Heart left ventricle (tissue), 16 donors: ENCODE data around the gene PDE10A. TPM values are rescaled to one million over a fixed set of nuclear protein-coding genes. Genes with fewer than 3 reads are reported as not detected.

Experiments used
- ATAC-seq, 4 donors: fragments of 200-7000 bp; cut with Tn5 transposase; one replicate each; pipeline ENCODE4 v1.9.1; 2020 to 2022; ENCODE audit warnings: moderate library complexity in 4 of 4, mild to moderate bottlenecking in 3 of 4, moderate number of reproducible peaks in 1 of 4
- DNase-seq, 5 donors: peaks; one replicate each; pipeline ENCODE4 v3.0.0-alpha.2; 2020
- H3K27ac ChIP-seq, 12 donors: fragments of 200-600 bp; sonication (generic) in 4 of 12; one replicate each; pipeline versions ENCODE4 v1.5.0 to v1.8.0; 2016 to 2022; ENCODE audit warnings: mild to moderate bottlenecking in 2 of 12
- H3K27me3 ChIP-seq, 9 donors: fragments of 200-600 bp; sonication (generic) in 2 of 9; one replicate each; pipeline versions ENCODE4 v1.5.1 to v1.8.0; 2016 to 2022; ENCODE audit warnings: mild to moderate bottlenecking in 3 of 9
- H3K36me3 ChIP-seq, 9 donors: fragments of 200-600 bp; sonication (generic) in 2 of 9; one replicate each; pipeline versions ENCODE4 v1.5.0 to v1.8.0; 2018 to 2022; ENCODE audit warnings: mild to moderate bottlenecking in 2 of 9
- H3K4me1 ChIP-seq, 12 donors: fragments of 200-600 bp; sonication (generic) in 4 of 12; one replicate each; pipeline versions ENCODE4 v1.5.0 to v1.8.0; 2016 to 2022; ENCODE audit warnings: mild to moderate bottlenecking in 3 of 12
- H3K4me3 ChIP-seq, 12 donors: fragments of 200-600 bp; sonication (generic) in 4 of 12; one replicate each; pipeline versions ENCODE4 v1.5.0 to v1.8.0; 2017 to 2022; ENCODE audit warnings: mild to moderate bottlenecking in 9 of 12, moderate library complexity in 4 of 12
- H3K9me3 ChIP-seq, 12 donors: fragments of 200-600 bp; sonication (generic) in 4 of 12; one replicate each; pipeline versions ENCODE4 v1.5.0 to v1.8.0; 2016 to 2022; ENCODE audit warnings: mild to moderate bottlenecking in 1 of 12
- CTCF ChIP-seq, 12 donors: fragments of 200-600 bp; sonication (generic) in 4 of 12; IDR thresholded peaks; one replicate each; pipeline versions ENCODE4 v1.5.0 to v1.8.0; 2018 to 2022; ENCODE audit warnings: antibody characterized with exemption in 12 of 12, mild to moderate bottlenecking in 5 of 12
- POLR2A ChIP-seq, 2 donors: fragments of 450-650 bp; IDR thresholded peaks; one replicate each; pipeline ENCODE4 v1.6.1; 2017; ENCODE audit warnings: antibody characterized with exemption in 2 of 2, mild to moderate bottlenecking in 2 of 2, moderate library complexity in 2 of 2
- WGBS, 4 donors: extraction: QIAGEN DNeasy Blood & Tissue Kit in 2 of 4; methylation state at CpG; one replicate each; pipeline versions ENCODE4 v1.1.5 to v1.1.7; 2013 to 2018; 5-methylcytosine and 5-hydroxymethylcytosine counted together
- intact Hi-C, 10 donors: fragments of 100-400 bp; cut with DNase I; formaldehyde crosslinking; loops; one replicate each; pipeline versions ENCODE4 v1.11.1 to v1.14.2; 2022
- polyA plus RNA-seq, 2 donors: library from polyadenylated mRNA; stranded (reverse); fragments of 200-250 nt; gene quantifications; one replicate each; pipeline ENCODE4 v1.2.3, GENCODE V29; 2013
- total RNA-seq, 9 donors: library from RNA; depleted of rRNA in 2 of 9; stranded (reverse); fragments of >200 nt in 2 of 9; fragmentation: NEBNext Ultra II Directional in 3 of 9; extraction: Animal tissue kit (Norgen Biotek cat#: 25700) in 3 of 9; gene quantifications; one replicate each; pipeline versions ENCODE4 v1.1.0 to v1.2.4, GENCODE V29; 2016 to 2023
- donor health status: ischemic (EF 13 %, LVEDD 7.1; RV severe dilation, severe dysfunction).
- donor health status: healthy with polysubstance abuse.
- donor health status: DM: no; HTN: yes; CAD: no.
- donor health status: DM: no; HTN: no; CAD: no.
- donor health status: ischemic (EF 25% LVEDD 6.9; RV normal size, moderate dysfunction).
- donor health status: ischemic (EF 25% LVEDD 5.7; RV mildly dilated, moderate dysfunction).
- donor health status: healthy.
- donor health status: DM: yes; HTN: yes; CAD: no.
- donor health status: ischemic (EF 35%, LVEDD 5.7; RV mildly dilated, moderate dysfunction).
- donor health status: nonischemic (EF 11% LVEDD 7.7; RV severe dilation, severe dysfunction).
- donor health status: DM: yes; HTN: yes; CAD: no.
- donor health status: PGD.
- donor health status: ischemic (EF 29% LVEDD 5.4; RV normal size, mild dysfunction).
- donor health status: nonischemic (EF 23%, LVEDD 6.1; RV moderate dilation, normal function).

PDE10A gene
- total and polyA plus RNA-seq, 11 donors = 4.2 to 22.4 (median 12.8) TPM

- Histone ChIP-seq H3K27me3 (no peaks in the 10 kb centered on the region), H3K9me3 (peaks cover 0 to 5% (median 0%) of the 10 kb centered on the region in 12 donors), H3K36me3 (no peaks in the 10 kb centered on the region), H3K4me3 (no peak overlapping the region), H3K4me1 (peaks cover 0 to 30% (median 20%) of the 10 kb centered on the region in 12 donors), H3K27ac (peak overlapping the region; percentile 0 to 68 (median 36))
- no peak for TF ChIP-seq POLR2A (IDR thresholded peaks at IDR 0.05)
- TF ChIP-seq CTCF (IDR thresholded peaks at IDR 0.05) = no peak
- DNase-seq (no peak), ATAC-seq (peak in 2 of 4 donors; percentile 11 to 42)
- 79 to 87% (median 84%) methylated on average over 6 of the region's 6 CpGs for WGBS, 4 donors
- intact Hi-C loops = loop anchor here in 6 of 10 donors (5.0 to 10.0 kb wide), 3 partner anchors 70 to 88 kb away; partner anchors contain the start of gene PDE10A (in 5 of the 6)
Measured at GRCh38 chr6:165574220-165575157, 88.6 kb downstream of the PDE10A start.

- H3K36me3 ChIP-seq = no peaks in the 10 kb centered on the region
- peak; percentile 68 to 88 (median 79) for DNase-seq
- H3K27ac ChIP-seq = peak overlapping the region in 11 of 12 donors; percentile 9 to 68 (median 44)
- TF ChIP-seq CTCF (IDR thresholded peaks at IDR 0.05) = peak in 1 of 12 donors; percentile 23
- TF ChIP-seq POLR2A (IDR thresholded peaks at IDR 0.05) = no peak
- ATAC-seq = peak; percentile 88 to 98 (median 95)
- H3K9me3 ChIP-seq = peaks cover 0 to 5% (median 0%) of the 10 kb centered on the region in 12 donors
- intact Hi-C loops = loop anchor here in 5 of 10 donors (5.0 to 10.0 kb wide), 3 partner anchors 71 to 89 kb away; partner anchors contain the start of gene PDE10A (in 4 of the 5)
- H3K27me3 ChIP-seq = no peaks in the 10 kb centered on the region
- no peak overlapping the region for H3K4me3 ChIP-seq
- 10 to 21% (median 13%) methylated on average over 5 of the region's 5 CpGs for WGBS, 4 donors
- peaks cover 0 to 35% (median 21%) of the 10 kb centered on the region in 12 donors for H3K4me1 ChIP-seq
Measured at GRCh38 chr6:165573671-165574070, 89.4 kb downstream of the PDE10A start.

DNA sequence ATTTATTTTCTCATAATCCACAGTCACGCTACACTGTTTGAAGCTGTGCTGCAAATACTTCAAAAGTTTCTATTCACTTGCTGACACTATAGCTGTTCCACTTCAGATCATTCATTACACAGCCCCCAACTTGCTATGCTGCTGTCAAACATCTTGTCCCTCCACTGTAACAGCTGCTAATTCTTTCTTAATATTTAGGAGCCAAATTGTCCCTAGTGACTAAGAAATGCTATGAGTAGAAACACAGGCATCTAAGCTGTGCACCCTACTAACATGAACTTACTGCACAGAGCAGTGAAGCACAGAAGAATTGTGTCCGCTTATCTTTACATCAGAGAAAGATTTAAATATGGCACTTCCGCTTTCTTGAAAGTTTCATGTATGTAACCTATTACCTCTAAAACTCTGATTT lies 91.3 kb downstream of the PDE10A start:
- ATAC-seq = peak in 2 of 4 donors; percentile 25
- Histone ChIP-seq H3K4me1 (peaks cover 0 to 35% (median 21%) of the 10 kb centered on the region in 12 donors), H3K9me3 (peaks cover 0 to 5% (median 0%) of the 10 kb centered on the region in 12 donors), H3K36me3 (no peaks in the 10 kb centered on the region), H3K27ac (peak overlapping the region in 1 of 12 donors; percentile 12), H3K4me3 (no peak overlapping the region), H3K27me3 (no peaks in the 10 kb centered on the region)
- no peak for DNase-seq
- TF ChIP-seq POLR2A (IDR thresholded peaks at IDR 0.05) = no peak
- TF ChIP-seq CTCF (IDR thresholded peaks at IDR 0.05) = no peak
- WGBS, 4 donors = 78 to 84% (median 83%) methylated on average over 3 of the region's 3 CpGs
- intact Hi-C loops = loop anchor here in 5 of 10 donors (5.0 to 10.0 kb wide), 3 partner anchors 73 to 91 kb away; partner anchors contain the start of gene PDE10A (in 4 of the 5)
